Endothelial cell of hepatic sinusoid (primary cell): Measurements from ENCODE around the gene PIEZO1.

ENCODE experiments used
- in situ Hi-C: cut with HindIII; loops from 2 replicates; pipeline ENCODE4 v1.10.0; 2017; ENCODE audit warnings: low sequenced_read_pairs

PIEZO1 gene

DNA sequence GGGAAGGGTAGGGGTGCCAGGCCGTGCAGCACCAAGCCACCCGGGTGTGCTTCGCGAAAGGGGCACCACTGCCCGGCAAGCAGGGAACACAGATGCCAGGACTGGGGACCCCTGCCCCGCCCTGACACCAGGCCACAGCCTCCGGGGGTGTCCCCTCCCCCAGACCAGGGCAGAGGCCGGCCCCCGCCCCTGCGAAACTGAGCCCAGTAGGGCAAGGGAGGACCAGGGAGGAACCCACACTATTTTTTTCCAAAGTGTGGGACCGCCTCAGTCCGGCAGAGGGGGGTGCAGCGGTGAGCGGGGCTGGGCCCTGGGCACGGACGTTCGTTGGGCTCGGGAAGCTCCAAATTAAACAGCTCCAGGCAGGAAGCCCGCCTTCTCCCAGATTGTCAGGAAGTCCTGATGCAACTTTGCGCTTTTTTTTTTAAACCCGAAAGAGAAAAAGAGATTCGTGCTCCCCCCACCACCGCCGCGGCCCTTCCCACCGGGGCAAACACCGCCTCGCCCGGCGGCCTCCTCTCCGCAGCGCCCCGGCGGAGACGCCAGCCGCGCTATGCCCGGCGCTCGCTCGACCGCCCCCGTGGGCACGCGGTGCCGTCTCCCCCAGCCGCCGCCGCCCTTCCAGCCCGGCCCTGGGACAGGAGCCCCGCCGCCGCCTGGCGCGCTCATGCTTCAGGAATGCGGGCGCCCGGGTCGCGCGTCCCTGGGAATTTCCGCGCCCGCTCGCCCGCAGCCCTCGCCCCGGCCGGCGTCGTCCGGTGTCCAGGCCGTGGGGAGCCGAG is 755 bp downstream of the PIEZO1 start:
- in situ Hi-C loops = loop anchor here (10.0 kb wide), 1 partner anchor 431 kb away; the partner anchor contains the start of gene ZNF778

DNA sequence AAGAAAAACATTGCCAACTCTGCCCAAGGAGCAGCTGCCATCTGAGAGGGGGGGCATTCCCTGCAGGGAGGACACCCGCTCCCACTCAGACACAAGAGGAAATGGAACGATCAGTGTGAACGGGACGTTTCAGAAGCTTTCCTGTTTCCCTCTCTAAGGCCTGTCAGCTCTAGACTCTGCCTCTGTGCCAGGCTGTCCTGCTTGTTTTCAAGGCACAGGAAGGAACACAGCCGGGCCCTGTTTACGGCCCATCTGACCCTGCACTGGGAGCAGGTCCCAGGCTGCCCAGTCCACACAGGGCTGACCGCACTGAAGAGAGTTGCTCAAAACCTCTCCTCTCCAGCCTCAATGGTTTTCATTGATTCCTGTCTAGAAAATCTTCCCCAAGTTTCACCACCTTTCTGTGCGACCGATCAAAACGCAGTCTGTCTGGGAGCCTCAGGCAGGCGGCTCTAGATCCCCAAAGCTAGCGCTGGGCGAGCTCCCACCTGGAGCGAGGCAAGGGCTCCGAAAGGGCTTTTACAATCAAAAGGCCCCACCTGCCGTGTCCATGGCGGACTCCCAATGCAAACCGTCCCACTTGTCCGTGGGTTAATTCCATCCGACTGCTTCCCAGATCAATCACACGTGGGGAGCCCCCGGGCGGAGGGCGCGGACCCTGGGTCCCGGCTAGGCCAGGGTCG is 1.5 kb downstream of the PIEZO1 start:
- in situ Hi-C loops = loop anchor here (10.0 kb wide), 1 partner anchor 431 kb away; the partner anchor contains the start of gene ZNF778

DNA sequence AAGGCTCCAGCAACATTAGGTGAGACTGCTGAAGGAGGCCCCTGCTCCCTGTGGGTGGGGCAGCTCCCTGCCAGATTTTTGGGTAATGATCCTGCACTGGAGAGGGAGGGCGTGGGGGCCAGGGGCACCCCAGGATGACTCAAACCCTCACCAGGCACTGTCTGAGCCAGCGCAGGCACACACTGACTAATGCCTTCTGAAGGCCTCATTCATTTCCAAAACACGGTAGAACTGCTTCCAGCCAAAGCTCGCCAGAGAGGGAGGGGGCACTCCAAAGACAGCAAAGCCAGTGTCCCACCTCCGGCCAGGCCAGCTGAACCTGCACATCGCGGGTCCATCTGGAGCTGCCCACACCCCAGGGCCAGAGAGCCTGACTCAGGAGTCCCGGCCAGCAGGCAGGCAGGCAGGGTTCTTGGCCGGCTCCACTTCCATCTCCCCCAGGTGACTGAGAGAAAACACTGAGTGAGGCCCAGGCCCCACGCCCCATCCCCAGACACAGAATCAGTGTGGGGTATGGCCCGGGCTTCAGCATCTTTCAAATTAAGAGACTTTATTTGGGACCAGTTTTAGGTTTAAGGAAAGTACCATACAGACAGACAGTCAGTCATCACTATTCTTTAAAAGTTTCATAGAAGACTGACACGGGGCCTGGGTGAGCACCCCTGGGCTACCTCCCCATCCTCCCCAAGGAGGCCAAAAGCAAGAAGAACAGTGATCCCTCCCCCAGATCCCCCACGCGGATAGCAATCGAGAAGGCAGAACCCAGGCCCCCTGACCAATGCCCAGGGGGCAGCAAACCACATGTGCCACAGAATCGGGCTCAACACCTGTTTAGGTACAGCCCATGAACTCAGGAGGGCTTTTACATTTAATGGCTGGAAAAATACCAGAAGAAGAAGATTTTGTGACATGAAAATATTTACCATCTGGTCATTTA is 2.3 kb downstream of the PIEZO1 start:
- in situ Hi-C loops = loop anchor here (10.0 kb wide), 1 partner anchor 432 kb away; the partner anchor contains the start of gene ZNF778

DNA sequence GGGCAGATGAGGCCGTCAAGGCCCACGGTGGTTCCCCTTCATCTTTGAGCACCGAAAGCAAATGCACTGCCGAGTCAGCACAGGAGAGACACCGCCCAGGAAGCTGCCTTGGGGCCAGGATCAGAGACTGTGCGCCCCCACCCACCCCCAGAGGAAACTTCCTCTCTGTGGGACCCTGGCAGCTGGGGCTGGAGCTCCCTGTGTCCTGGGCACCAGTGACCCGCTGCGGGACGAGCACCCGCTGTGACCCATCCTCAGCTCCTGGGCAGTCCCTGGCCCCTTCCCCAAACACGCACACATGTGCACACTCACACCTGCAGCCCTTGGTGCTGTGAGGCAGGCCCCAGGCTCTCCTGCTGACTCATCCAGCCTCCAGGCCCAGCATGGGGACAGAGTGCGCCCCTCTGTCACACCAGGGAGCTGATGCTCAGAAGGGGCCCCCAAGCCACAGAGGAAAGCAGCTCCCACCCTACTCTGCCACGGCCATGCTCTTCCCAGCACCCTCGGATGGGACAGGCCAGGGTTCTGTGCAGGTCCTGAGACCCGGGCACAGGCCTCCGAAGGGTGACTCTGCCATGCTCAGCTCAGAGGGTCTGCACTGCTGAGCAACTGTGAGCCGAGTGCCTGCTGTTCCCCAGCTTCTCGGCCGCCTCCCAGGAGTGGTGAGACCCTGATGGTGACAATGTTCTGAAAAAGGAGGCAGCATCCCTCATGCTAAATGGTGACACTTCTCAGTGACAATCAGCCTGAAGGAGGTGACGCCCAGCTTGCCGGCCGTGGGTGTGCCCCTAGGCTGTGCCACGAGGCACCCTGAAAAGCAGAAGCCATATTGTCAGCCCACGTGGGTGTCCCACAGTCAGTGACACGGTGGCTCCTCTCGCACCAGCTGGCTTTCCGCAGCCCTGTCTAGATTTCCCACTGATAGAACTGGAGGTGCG is 3.6 kb downstream of the PIEZO1 start:
- in situ Hi-C loops = loop anchor here (10.0 kb wide), 1 partner anchor 433 kb away; the partner anchor contains the start of gene ZNF778

DNA sequence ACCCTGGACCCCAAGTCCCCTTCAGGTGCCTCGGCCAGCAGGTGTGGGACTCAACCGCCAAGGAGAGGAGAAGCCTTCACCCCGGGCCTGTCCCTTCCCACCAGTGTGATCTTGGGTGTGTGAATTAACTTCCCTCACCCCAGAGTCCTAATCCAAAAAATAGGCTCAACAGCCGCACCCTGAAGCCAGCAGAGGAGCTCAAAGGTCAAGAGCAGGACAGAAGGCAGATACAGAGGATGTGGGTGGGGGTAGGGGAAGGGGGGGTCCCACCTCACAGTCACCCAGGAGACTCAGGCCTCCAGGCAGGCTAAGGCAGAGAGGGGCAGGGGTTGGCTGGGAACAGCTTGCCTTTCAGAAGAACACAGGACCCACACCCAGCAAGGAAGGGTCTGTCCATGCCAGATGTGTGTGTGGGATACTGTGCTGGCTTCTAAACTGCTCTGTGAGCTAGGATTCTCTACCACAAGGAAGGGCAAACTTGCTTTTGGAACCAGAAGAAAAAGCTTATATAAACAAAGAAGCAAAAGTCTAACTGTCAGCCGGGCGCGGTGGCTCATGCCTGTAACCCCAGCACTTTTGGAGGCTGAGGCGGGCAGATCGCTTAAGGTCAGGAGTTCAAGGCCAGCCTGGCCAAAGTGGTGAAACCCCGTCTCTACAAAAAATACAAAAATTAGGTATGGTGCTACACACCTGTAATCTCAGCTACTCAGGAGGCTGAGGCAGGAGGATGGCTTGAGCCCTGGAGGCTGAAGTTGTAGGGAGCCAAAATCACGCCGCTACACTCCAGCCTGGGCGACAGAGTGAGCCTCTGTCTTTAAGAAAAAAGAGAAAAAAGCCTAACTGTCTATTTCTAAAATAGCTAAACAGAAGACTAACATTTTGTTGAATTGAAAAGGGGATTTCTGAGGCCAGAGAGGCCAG is 4.6 kb downstream of the PIEZO1 start:
- in situ Hi-C loops = loop anchor here (10.0 kb wide), 1 partner anchor 434 kb away; the partner anchor contains the start of gene ZNF778

DNA sequence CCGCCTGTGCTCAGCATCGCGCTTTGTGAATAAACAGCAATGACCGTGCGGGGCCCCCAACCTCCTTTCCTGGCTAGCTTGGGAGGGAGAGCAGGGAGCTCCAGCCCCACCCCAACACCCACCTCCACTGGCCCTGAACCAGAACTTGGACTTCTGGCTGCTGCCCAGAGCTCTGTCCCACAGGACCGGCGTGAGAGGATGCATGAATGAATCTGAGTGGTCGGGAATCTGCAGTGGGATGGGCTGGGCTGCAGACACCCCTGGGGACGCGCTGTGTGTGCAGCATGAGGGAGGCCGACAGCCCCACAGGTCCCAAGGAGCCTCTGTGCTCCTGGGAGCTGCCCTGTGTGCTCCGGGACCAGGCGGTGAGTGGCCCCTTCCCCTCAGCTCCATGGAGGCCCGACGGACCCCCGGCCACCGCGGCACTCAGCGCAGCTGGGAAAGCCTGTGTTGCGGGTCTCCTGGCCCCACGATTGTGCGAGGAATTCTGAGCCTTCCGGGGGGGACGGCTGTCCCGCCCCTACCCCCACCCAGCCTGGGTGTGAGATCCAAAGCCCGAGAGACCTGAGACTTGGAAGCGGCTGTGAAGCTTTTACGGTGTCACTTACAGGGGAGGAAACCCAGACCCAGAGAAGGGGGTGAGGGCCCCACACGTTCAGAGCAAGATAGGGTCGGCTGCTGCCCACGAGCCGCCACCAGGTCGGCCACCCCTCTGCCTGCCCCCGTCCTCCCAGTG is 5.4 kb downstream of the PIEZO1 start:
- in situ Hi-C loops = loop anchor here (10.0 kb wide), 1 partner anchor 435 kb away; the partner anchor contains the start of gene ZNF778

DNA sequence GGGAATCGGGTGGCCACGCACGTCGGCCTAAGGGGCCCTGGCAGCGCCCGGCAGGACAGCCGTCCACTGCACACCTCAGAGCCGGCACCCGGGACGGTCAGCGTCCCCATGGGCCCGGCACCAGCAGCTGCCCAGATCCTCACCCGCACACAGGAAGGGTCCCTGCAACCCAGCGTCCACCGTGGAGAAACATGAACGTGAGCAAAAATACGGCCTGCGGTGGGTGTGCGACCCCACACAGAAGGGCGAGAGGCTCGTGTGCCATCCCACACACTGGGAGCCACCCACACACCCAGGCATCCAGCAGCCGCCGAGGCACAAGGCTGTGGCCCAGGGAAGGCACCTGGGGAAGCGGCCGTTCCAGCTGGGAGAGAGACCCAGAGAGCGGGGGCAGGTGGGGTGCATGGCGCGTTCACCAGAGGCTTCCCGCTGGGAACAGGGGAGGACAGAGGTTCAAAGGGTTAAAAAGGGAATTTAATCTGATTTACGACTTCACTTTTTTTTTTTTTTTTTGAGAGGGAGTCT is 6.4 kb downstream of the PIEZO1 start:
- in situ Hi-C loops = no loop called here

DNA sequence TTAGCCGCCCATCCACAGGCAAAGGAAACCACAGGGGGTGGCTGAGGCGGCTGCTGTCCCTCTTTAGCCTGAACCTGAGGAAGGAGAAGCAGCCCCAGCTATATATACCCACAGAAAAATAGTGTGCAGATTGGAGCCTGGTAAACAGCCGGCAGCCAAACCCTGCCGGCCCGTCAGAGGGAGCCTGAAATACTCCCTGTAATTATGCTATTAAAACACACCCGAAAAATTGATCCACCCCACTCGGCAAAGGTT is 6.8 kb downstream of the PIEZO1 start:
- in situ Hi-C loops = no loop called here

DNA sequence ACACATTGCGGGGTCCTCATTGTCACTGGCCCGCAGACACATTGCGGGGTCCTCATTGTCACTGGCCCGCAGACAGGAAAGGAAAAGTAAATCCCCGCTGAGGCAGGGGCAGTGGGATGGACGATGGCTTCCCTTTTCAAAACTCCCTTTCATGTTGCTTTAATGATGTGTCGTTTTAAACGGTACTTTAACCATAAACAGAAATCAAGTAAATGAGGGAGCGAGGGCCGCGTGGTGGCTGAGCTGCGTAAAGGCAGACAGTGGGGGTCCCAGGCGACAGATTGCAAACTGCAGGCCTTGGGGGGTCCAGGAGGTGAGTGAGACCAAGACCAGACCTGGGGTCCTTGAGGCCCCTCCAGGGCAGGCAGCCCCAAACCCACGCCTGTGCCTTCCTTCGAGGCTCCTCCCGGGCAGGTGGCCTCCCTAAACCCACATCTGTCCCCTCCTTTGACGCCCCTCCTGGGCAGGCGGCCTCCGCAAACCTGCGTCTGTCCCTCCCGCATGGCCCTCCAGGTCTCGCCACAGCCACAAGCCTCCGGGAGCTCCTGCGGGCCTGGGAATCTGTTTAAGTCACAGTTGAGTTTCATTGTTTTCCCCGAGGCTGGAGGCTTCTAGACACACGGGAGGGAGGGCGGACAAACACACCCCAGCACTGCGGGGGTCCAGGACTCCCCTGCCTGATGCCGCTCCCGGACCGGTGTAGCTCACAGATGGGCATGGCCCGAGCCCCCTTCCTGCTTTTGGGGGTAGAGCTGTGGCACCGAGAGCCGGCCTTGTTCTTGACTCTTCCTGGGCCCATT is 7.3 kb downstream of the PIEZO1 start:
- in situ Hi-C loops = no loop called here

DNA sequence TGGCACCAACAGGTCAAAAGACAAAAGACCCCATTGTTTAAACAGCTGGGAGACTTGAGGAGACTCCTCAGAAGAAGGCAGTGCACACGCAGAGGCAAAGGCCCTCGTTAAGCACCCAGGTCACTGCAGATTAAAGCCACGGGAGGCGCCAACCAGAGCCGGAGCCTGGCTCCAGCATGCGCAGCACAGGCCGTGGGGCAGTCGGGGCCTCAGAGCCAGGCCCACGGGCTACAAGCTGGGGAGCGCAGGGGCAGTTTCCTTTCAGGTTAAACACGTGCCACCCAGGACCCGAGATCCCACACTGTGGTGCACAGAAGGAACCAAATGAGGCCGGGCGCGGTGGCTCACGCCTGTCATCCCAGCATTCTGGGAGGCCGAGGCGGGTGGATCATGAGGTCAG is 9.2 kb downstream of the PIEZO1 start:
- in situ Hi-C loops = no loop called here

DNA sequence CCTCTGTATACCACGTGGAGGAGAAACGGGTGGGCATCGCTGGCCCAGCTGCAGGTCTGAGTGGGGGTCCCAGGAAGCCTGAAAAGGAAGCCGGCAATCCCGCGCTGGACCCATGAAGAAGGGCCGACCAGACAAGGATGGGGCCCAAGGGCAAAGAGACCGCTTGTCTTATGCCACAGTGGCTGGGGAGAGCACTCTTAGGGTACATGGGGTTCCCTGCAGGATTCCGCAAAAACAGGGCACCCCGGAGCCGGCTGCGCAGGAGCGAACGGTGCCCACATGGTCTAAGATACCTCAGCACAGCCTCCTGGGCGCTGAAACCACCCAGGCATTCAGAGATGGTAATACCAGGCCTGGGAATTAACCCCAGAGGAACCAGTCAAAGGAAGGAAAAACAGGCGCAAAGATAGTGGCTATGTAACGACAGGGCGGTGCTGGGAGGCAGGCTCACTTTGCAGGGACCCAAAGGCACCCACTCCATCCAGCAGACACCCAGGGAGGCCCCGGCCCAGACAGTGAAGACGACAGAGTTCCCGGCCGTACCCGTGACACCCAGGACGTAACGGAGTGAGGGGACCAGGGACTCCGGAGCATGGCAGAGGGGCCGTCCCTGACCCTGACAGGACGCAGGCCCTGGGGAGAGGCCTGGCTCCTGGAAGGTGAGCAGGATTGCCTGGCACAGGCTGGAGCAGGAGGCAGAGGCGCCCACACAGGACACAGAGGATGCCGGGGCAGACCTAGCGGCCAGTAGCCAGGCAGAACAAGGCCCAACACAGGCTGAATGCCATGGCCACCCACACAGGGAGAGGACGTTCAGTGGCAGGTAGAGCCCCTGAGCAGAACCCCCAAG is 10.3 kb downstream of the PIEZO1 start:
- in situ Hi-C loops = loop anchor here (25.0 kb wide), 1 partner anchor 88 kb away; the partner anchor contains the start of genes GALNS, PABPN1L and TRAPPC2L

DNA sequence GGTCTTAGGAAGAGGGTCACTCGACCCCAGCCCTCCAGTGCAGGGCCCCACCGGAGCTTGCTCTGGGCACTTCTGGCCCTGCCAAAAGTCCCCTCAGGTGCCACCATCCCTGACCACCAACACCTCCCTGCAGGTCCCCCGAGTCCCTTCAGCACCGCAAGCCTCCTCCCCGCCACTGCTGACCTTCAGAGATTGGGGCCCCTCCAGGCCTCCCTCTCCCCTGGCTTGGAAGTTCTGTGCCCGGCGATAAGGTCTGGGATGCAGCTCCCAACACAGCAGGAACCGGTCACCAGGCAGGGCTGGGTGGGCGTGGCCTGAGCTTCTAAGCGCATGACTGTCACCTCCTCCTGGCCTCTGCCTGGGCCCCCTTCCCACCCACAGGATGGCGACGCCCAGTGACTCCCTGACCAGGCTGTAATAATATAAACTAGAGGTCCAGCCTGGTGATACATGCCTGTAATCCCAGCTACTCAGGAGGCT is 11.2 kb downstream of the PIEZO1 start:
- in situ Hi-C loops = loop anchor here (25.0 kb wide), 1 partner anchor 88 kb away; the partner anchor contains the start of genes GALNS, PABPN1L and TRAPPC2L

DNA sequence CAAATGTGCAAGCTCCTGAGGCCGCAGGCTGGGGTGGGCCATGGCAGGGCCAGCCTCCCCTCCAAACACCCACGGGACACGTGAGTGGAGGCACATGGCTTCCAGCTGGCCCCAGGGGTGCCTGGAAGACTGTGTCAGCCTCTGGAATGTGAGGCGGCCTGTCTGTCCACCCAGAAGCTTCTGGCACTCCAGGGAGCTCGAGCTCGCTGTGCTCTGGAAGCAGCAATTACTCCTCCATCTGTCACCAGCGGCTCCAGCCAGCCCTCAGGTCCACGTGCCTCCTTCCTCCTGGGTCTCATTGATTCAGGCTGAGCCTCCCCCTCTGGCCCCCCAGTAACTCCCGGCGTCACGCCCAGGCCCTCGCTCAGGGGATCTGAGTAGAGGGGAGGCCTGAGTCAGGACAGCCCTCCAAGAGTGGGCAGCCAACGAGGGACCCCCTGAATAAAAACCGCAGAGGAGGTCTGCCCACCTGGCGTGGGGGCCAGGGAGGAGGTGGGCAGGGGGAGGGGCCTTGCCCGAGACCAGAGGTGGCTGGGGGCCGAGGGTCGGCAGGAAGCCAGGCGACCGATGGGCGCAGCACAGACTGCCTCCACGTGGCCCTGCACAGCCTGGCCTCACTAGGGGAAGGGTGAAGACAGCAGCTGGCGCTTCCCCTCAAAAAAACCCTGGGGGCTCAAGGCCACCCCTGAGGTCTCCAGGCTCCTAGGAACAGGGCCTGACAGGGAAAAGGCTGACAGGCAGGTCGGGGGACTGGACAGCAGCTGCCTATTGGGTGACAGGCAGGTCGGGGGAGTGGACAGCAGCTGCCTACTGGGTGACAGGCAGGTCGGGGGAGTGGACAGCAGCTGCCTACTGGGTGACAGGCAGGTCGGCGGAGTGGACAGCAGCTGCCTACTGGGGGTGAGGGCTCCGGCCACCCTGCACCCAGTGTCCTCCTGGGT is 11.9 kb downstream of the PIEZO1 start:
- in situ Hi-C loops = loop anchor here (25.0 kb wide), 1 partner anchor 89 kb away; the partner anchor contains the start of genes GALNS, PABPN1L and TRAPPC2L

DNA sequence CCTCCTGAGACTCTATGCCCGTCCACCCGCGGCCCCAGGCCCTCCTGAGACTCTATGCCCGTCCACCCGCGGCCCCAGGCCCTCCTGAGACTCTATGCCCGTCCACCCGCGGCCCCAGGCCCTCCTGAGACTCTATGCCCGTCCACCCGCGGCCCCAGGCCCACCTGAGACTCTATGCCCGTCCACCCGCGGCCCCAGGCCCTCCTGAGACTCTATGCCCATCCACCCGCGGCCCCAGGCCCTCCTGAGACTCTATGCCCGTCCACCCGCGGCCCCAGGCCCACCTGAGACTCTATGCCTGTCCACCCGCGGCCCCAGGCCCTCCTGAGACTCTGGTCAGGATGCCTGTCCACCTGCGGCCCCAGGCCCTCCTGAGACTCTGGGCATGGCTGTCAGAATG is 13.2 kb downstream of the PIEZO1 start:
- in situ Hi-C loops = loop anchor here (25.0 kb wide), 1 partner anchor 91 kb away; the partner anchor contains the start of genes GALNS, PABPN1L and TRAPPC2L
